ENCODE data around the gene LRPAP1.

DNA sequence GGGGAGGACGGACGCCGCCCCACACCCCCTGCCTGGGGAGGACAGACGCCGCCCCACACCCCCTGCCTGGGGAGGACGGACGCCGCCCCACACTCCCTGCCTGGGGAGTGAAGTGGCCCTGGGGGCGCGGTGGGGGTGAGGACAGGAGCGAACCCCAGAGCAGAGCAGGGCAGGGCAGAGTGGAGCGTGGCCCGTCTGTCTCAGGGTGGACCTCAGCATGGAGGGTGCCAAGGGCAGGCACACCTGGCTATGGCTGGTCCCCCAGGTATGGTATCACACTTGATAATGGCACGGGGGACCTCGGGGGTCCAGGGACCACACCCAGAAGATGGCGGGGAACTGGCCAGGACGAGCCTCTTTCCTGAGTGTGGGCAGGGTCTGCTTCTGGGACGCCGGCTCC, 9.6 kb downstream of the LRPAP1 start:
- TF ChIP-seq, protein P1, sequence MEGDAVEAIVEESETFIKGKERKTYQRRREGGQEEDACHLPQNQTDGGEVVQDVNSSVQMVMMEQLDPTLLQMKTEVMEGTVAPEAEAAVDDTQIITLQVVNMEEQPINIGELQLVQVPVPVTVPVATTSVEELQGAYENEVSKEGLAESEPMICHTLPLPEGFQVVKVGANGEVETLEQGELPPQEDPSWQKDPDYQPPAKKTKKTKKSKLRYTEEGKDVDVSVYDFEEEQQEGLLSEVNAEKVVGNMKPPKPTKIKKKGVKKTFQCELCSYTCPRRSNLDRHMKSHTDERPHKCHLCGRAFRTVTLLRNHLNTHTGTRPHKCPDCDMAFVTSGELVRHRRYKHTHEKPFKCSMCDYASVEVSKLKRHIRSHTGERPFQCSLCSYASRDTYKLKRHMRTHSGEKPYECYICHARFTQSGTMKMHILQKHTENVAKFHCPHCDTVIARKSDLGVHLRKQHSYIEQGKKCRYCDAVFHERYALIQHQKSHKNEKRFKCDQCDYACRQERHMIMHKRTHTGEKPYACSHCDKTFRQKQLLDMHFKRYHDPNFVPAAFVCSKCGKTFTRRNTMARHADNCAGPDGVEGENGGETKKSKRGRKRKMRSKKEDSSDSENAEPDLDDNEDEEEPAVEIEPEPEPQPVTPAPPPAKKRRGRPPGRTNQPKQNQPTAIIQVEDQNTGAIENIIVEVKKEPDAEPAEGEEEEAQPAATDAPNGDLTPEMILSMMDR (IDR thresholded peaks at IDR 0.05 in 8 of 11, conservative IDR thresholded peaks at IDR 0.05 in 3 of 11), result no peak
- TF ChIP-seq POLR2AphosphoS5 (IDR thresholded peaks at IDR 0.05), result no peak
- TF ChIP-seq POLR2A (IDR thresholded peaks at IDR 0.05), result no peak

Measured in spleen (tissue), 7 donors.